ENCODE results near the gene RUBCNL. TPM values are rescaled to one million over a fixed set of nuclear protein-coding genes. Genes with fewer than 3 reads are reported as not detected.

The RUBCNL gene
- total RNA-seq, 1 donor, result 6.5 TPM

DNA sequence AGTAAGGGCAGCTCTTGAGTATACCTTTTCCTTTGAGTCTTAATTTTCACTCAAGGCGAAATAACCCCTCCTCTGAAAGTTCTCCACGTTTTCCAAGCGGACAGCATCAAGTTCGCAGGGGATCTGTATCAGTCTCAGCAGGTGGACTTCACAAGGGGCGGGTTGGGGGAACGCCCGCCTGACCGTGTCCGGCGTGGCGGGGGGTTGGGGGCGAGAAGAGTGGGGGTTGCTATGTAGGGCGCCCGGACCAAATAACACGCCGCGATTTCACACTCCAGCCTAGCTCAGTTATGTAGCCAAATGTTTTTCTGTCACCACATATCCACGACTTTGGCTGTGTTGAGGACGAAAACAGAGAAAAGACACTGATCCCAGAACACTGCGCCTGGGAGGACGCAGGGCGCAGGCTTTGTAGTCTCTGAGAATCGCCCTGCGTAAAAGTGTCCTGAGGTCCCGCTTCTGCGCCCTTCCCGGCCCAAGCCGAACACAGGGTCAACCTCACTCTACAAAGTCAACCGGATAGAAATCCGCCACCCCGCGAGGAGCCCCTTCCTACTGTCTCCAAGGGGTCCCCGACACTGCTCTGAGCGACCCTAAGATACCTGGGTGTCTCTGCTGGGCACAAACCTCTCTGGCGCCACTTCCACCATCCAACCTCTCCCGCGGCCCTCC lies 524 bp downstream of the RUBCNL start:
- H3K4me2 ChIP-seq (ENCODE audit: insufficient read depth, low read length), result peak overlapping the region; percentile 86
- DNase-seq (ENCODE audit: insufficient read length, low spot score, missing footprints), result peak; percentile 83
- H3K27ac ChIP-seq (ENCODE audit: low read depth, low read length), result no peak overlapping the region
- TF ChIP-seq, protein P1, sequence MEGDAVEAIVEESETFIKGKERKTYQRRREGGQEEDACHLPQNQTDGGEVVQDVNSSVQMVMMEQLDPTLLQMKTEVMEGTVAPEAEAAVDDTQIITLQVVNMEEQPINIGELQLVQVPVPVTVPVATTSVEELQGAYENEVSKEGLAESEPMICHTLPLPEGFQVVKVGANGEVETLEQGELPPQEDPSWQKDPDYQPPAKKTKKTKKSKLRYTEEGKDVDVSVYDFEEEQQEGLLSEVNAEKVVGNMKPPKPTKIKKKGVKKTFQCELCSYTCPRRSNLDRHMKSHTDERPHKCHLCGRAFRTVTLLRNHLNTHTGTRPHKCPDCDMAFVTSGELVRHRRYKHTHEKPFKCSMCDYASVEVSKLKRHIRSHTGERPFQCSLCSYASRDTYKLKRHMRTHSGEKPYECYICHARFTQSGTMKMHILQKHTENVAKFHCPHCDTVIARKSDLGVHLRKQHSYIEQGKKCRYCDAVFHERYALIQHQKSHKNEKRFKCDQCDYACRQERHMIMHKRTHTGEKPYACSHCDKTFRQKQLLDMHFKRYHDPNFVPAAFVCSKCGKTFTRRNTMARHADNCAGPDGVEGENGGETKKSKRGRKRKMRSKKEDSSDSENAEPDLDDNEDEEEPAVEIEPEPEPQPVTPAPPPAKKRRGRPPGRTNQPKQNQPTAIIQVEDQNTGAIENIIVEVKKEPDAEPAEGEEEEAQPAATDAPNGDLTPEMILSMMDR (IDR thresholded peaks at IDR 0.05; ENCODE audit: extremely low read depth, low read depth, low read length), result no peak
- H4K20me1 ChIP-seq (ENCODE audit: insufficient read depth, low read length), result no peaks in the 10 kb centered on the region
- no peaks in the 10 kb centered on the region for H3K9me3 ChIP-seq (ENCODE audit: low read depth, low read length)
- H3K27me3 ChIP-seq (ENCODE audit: insufficient read depth, low read length), result peaks cover 31% of the 10 kb centered on the region
- H3K36me3 ChIP-seq (ENCODE audit: insufficient read depth, low read length), result no peaks in the 10 kb centered on the region
- peaks cover 15% of the 10 kb centered on the region for H3K4me1 ChIP-seq (ENCODE audit: insufficient read depth, low read length)
- H3K4me3 ChIP-seq (ENCODE audit: insufficient read depth, low read length), result peak overlapping the region; percentile 69
- H2AFZ ChIP-seq (ENCODE audit: low read length), result peak overlapping the region; percentile 69
- no peaks in the 10 kb centered on the region for H3K79me2 ChIP-seq (ENCODE audit: insufficient read depth, low read length)

DNA sequence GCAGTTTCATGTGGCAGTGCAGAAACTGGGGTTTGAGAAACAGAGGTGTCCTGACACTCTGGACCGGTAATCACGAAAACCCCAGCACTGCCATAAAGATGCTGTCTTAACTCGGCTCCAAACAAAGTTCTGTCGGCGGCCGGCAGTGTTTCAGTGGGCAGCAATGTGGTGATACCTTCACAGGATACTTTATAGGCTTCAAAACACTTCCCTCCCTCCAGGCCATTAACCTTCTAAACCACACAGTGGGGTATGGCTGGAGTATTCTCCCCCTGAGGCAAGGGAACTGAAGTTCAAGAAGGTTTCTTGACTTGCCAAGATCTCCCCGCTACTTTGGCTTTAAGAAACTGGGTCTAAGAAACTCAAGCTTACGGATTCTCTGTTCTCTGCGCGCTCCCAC lies 1.1 kb downstream of the RUBCNL start:
- Histone ChIP-seq H3K79me2 (ENCODE audit: insufficient read depth, low read length) (no peaks in the 10 kb centered on the region), H3K4me3 (ENCODE audit: insufficient read depth, low read length) (no peak overlapping the region), H3K36me3 (ENCODE audit: insufficient read depth, low read length) (no peaks in the 10 kb centered on the region), H4K20me1 (ENCODE audit: insufficient read depth, low read length) (no peaks in the 10 kb centered on the region), H3K4me2 (ENCODE audit: insufficient read depth, low read length) (no peak overlapping the region), H3K27me3 (ENCODE audit: insufficient read depth, low read length) (peaks cover 31% of the 10 kb centered on the region), H2AFZ (ENCODE audit: low read length) (no peak overlapping the region), H3K4me1 (ENCODE audit: insufficient read depth, low read length) (peaks cover 15% of the 10 kb centered on the region), H3K9me3 (ENCODE audit: low read depth, low read length) (no peaks in the 10 kb centered on the region), H3K27ac (ENCODE audit: low read depth, low read length) (no peak overlapping the region)
- peak; percentile 38 for DNase-seq (ENCODE audit: insufficient read length, low spot score, missing footprints)
- TF ChIP-seq, protein P1 (IDR thresholded peaks at IDR 0.05; ENCODE audit: extremely low read depth, low read depth, low read length), result no peak

DNA sequence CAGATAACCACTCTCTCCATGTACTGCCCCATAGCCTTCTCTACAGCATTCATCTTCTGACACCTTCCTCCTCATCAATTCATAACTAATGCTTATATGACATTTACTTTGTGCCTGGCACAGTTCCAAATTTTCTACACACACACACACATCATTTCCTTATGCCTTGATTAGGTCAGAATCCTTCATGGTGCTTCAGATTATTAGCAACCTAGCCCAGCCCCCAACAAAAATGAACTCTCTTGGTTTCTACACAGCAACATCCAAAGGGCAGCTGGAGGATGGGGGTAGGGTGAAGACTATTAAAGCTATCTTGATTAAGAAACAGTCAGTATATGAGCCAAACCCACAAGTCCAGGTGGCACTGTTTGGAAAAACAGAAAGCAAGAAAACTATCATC lies 3.7 kb downstream of the RUBCNL start:
- TF ChIP-seq, protein P1 (IDR thresholded peaks at IDR 0.05; ENCODE audit: extremely low read depth, low read depth, low read length), result no peak
- no peaks in the 10 kb centered on the region for H3K9me3 ChIP-seq (ENCODE audit: low read depth, low read length)
- no peaks in the 10 kb centered on the region for H3K36me3 ChIP-seq (ENCODE audit: insufficient read depth, low read length)
- no peak overlapping the region for H3K27ac ChIP-seq (ENCODE audit: low read depth, low read length)
- no peak overlapping the region for H2AFZ ChIP-seq (ENCODE audit: low read length)
- peaks cover 29% of the 10 kb centered on the region for H3K27me3 ChIP-seq (ENCODE audit: insufficient read depth, low read length)
- DNase-seq (ENCODE audit: insufficient read length, low spot score, missing footprints), result no peak
- no peaks in the 10 kb centered on the region for H3K79me2 ChIP-seq (ENCODE audit: insufficient read depth, low read length)
- H4K20me1 ChIP-seq (ENCODE audit: insufficient read depth, low read length), result no peaks in the 10 kb centered on the region
- no peak overlapping the region for H3K4me3 ChIP-seq (ENCODE audit: insufficient read depth, low read length)
- H3K4me1 ChIP-seq (ENCODE audit: insufficient read depth, low read length), result peaks cover 10% of the 10 kb centered on the region
- no peak overlapping the region for H3K4me2 ChIP-seq (ENCODE audit: insufficient read depth, low read length)

DNA sequence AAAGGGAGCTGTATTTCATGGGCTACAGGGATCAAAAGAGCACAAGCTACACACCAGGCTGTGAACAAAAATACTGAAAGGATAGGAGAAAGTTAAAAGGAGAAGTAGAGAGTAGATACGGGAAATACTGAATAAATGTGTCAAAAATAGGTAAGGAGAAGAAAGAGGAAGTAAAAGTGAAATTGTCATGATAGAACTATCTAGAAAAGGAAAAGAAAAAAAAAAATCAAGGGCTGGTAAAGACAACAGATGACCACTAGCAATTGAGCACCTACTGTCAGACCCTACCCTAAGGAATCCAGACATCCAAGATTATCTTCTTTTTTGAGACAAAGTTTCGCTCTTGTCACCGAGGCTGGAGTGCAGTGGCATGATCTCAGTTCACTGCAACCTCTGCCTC lies 4.8 kb downstream of the RUBCNL start:
- no peaks in the 10 kb centered on the region for H3K36me3 ChIP-seq (ENCODE audit: insufficient read depth, low read length)
- H3K9me3 ChIP-seq (ENCODE audit: low read depth, low read length), result no peaks in the 10 kb centered on the region
- H3K4me1 ChIP-seq (ENCODE audit: insufficient read depth, low read length), result peaks cover 4% of the 10 kb centered on the region
- no peak overlapping the region for H3K4me3 ChIP-seq (ENCODE audit: insufficient read depth, low read length)
- no peaks in the 10 kb centered on the region for H3K79me2 ChIP-seq (ENCODE audit: insufficient read depth, low read length)
- H2AFZ ChIP-seq (ENCODE audit: low read length), result no peak overlapping the region
- no peak overlapping the region for H3K4me2 ChIP-seq (ENCODE audit: insufficient read depth, low read length)
- H3K27me3 ChIP-seq (ENCODE audit: insufficient read depth, low read length), result peaks cover 20% of the 10 kb centered on the region
- TF ChIP-seq, protein P1 (IDR thresholded peaks at IDR 0.05; ENCODE audit: extremely low read depth, low read depth, low read length), result no peak
- H3K27ac ChIP-seq (ENCODE audit: low read depth, low read length), result no peak overlapping the region
- DNase-seq (ENCODE audit: insufficient read length, low spot score, missing footprints), result no peak
- H4K20me1 ChIP-seq (ENCODE audit: insufficient read depth, low read length), result no peaks in the 10 kb centered on the region
